ENCODE data around the gene ID4.

- TF ChIP-seq YY1 (IDR thresholded peaks at IDR 0.05; ENCODE audit: insufficient read depth, insufficient read length): no peak
- TF ChIP-seq SUZ12 (IDR thresholded peaks at IDR 0.05; ENCODE audit: extremely low read depth, insufficient read depth, insufficient read length): no peak
- TF ChIP-seq ZNF274 (IDR thresholded peaks at IDR 0.05; ENCODE audit: low read depth, low read length): no peak
These were observed 5.8 kb upstream of the ID4 start for GRCh38 chr6:19831358-19831757.

Data from NT2/D1 (cell line).